GM19025 (cell line): ENCODE measurements around the gene CHN1.

ENCODE experiments used
- ATAC-seq: cut with Tn5 transposase; IDR thresholded peaks from one replicate; pipeline ENCODE4 v1.9.1; 2021; ENCODE audit warnings: mild to moderate bottlenecking, low read depth, moderate library complexity; ENCODE audit not compliant: unreplicated experiment

Gene CHN1

DNA sequence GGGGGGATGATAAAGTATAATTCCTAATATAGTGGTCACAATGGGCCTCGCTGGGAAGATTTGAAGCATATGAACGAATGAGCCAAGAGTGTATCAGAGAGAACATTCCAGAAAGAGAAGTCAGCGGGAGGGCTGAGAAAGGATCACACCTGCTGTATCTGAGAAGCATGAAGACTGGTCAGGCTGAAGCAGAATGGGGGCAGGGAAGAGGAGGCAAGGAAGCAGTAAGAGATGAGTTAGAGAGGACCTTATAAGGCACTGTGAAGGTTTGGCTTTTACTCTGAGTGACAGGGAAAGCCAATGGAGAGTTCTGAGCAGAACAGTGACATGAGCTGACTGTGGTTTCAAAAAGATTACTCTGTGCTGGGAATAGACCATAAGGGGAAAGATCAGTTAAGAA, 73.5 kb downstream of the CHN1 start:
- no peak for ATAC-seq

DNA sequence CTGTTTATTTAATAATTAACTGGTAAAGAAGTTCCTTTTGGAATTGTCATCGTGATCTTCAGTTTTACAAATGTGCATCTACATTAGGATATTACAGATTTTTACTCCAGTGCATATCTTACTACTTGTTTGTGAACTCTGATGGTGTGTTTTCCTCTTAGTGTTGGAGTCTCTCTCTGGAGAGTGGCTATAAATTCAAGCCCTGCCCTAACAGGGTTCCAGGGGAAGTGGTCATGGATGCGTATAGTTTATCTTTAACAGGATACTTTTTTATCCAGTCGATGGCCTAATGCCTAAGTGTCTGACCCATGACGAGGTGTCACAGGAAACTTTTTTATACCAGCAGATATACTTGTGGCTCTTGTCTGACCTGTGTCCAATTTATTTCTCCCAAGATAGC, 75.4 kb downstream of the CHN1 start:
- no peak for ATAC-seq

DNA sequence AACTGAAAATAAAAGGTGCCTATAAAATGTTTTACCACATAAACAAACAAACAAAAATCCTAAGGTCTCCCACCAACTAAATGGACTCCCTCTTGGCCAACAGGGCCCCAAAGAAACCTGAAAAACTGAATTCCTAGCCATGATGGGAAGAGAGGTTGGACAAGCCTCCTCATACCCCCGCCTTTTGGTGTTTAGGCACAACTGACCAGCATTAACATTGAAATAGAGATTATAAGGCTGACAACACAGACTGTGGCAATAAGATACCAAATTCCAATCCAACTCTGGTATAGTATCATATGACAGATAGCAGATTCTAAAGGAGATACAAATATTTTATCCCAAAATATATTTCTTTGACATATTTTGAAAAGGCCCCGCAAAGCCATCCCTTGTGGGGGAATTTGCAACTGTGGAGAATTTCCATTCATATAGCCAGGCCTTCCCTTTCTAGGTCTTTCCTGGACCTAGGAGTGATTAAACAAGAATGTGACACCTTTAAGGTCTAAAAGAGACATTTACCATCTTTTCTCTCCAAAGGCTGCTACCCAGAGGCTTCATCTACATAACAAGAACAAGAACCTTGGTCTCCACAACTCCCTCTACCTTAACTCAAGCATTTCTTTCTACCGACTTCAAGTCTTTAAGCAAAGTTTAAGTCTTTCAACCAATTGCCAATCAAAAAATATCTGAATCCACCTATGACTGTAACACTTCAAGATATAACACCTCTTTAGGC, 80.0 kb downstream of the CHN1 start:
- ATAC-seq, result no peak

DNA sequence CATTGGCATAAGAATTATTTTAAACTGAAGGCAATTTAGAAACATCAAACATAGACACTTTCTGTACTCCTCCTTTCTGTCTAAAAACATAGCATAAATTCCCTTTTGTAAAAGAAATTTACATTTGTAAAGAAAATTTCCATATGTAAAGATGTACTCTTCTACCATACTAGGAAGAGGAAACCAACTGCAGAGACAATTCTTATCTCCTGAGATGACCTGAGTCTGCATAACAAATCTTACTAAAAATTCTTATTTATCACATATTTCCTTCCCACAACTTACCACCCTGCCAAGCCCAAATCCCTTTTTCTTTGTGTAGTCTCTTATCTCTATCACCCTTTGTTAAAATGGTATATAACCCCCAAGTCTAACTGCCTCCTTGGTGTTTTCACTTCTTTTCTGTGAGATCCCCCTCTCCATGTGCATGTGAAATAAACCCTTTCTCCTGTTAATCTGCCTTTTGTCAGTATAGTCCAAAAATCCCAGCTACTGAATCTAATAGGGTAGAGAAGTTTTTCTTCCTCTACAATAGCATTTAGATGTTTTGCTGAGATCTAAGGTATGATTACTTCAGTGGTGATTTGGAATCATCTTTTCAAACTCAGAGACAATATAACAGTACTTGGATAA, 81.0 kb downstream of the CHN1 start:
- ATAC-seq, result no peak

DNA sequence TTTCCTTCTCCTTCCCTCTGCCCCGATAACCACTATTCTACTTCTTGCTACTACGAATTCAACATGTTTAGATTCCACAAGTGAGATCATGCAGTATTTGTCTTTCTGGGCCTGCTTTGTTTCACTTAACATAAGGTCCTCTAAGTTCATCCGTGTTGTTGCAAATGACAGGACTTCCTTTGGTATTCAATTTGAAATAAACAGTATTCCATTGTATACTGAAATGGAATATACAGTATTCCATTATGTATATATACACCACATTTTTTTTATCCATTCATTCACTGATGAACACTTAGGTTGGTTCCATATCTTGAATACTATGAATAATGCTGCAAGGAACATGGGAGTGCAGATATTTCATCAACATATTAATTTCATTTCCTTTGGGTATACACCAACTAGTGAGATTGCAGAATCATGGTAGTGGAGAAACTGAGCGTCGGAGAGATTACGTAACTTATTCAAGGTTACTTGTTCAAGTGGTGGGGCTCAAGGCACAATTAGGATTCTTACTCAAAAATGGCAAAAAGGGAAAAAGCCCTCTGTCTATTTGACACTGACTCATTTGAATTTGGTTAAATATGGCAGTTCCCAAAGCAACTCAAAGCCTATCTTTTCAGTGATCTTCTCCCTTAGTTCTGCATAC, 85.1 kb downstream of the CHN1 start:
- ATAC-seq, result no peak

DNA sequence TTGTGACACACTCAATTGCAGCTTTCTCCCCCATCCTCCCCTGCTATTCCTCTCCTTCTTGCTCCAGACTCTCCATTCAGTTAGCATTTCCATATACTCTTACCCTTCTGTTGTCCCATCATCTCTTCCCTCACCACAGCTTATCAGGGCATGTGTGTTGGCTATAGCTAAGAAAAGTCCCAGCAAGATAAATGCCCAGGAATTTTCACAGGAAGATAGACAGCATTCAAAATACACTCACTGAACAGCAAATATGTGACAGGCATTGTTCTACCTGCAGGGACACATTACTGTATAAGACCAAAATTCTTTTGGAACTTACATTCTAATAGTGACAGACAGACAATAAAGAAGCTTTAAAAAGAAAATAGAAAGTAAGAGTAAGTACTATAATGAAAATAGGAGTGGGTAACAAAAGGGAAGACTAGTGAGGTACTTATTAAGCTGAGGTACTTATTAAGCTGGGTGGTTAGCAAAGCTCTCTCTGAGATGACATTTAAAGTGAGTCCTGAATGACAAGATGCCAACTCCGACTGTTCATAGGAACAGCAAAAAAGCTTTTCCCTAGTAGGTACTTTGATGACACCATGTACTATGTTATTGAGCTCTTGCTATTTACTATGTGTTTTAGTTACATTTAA, 86.2 kb downstream of the CHN1 start:
- no peak for ATAC-seq

DNA sequence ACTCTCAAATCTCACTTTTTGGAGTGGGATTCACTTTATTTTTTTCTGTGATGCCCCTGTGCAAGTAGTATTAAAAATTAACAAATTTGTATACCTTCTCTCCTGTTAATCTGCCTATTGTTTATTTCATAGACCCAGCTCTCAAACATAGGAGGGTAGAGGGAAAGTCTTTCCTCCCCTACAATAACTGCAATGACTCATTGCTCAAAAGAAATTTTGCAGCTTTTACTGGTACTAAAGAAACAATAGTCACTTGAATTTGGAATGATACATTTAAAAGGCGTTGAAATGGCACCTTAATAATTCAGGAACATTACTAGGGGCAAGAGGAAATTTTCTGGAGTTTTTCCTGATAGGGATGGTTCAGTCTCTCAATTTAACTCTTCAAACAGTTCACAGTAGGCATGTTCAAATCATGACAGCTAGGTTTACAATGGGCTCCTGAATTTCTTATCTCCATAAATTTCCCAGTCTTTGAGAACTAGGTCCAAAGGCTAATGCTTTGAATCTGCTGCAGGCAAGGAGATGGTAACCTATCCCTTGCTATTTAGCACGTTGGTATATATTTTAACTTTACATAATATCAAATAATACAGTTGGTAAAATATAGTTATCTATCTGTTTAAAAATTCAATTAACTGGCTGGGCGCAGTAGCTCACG, 88.8 kb downstream of the CHN1 start:
- no peak for ATAC-seq

DNA sequence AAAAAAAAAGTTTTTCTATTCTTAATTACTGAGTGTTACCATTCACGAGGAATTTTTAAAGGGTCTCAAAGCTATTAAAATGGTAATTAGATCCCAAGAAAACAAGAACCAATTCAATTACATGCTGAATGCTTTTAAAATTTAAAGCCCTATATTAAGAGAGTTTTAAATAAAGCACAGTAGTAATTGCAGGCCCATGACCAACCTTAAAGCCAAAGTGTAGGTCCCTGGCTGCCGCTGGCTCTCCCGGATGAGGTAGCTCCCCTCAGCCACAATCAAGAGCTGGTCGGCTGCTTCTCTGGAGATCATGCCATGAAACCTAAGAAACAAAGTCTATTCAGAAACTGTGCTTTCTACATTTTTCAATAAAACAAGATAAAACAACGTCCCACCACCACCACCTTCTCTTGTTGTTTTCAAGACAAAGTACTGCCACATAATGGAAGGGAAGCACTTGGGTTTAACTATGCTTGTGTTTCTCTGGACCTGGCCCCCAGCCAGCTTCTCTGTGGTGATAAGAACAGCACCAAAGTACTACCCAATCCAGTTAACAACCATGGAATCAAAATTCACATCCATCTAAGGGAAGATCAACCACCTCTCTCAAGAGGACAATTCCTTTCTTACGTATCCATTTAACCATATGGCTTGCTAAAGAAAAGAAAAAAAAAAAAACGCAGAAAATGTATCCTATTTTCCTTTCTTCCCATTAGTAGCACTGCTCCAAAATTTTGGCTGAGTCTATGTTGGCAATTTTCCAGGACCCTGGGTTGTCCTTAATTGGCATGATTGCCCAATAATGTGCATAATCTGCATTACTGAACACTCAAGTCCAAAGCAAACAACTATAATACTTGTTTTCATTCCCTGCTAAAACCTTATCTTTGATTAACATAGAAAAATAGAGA, 90.1 kb downstream of the CHN1 start:
- no peak for ATAC-seq

DNA sequence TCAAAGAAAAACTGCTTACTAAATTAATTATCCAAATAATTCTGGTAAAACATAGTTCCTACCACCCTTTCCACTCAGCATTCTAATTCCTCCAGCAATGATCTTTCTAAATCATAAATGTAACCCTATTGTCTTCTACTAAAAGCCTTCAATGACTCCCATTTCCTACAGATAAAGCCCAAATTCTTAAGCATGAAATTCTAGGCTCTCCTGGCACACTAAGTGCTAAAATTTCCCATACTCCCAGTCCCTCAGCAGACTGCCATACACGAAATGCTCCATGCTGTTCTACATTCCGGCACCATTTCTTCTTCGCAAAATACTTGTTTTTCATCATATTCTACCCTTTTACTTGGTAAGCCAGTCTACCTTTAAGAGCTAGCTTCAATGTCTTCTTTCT, 96.9 kb downstream of the CHN1 start:
- ATAC-seq, result no peak

DNA sequence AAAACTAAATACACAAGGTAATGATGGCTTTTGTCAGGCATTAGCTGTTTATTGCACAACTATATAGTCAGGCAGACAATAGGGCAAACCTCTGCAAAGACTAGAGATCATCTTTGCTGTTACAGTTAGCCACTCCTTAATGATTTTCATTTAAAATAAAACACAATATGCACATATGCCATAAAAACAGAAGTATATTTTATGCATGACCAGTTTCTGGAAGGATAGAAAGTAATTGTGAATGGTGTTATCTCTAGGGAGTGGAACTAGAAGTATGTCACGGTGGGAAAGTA, 102.0 kb downstream of the CHN1 start:
- no peak for ATAC-seq

DNA sequence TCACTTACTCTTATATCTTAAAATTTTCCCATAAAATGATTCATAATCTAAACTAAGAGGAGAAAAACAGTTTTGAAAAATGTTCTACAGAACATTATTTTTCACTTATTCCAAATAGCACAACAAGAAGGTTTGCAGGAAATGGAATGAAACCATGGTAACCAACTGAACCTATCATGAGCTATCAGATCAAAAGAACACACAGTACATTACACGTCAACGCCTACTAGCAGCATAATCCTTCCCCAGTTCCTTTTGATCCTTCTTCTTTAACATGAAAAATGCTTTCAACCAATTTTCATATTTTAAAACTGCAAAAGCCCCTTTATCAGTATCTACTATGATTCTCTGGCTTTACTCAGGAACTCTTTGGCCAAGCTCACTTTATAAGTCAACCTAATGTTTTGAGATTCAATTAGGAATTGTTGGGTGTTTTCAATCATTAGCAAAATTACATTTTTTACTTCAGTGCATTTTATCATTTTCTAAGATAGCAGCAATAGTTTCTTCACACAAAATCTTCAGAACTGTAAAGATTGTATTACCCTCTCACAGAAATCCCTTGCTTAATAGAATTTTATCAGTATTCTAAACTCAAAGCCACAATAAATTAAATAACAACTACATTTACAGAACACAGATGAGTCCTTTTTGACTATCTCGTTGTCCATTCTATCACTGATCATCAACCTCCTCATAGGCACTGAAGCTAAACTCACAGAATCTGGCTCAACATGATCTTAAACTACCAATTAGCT, 102.5 kb downstream of the CHN1 start:
- no peak for ATAC-seq

DNA sequence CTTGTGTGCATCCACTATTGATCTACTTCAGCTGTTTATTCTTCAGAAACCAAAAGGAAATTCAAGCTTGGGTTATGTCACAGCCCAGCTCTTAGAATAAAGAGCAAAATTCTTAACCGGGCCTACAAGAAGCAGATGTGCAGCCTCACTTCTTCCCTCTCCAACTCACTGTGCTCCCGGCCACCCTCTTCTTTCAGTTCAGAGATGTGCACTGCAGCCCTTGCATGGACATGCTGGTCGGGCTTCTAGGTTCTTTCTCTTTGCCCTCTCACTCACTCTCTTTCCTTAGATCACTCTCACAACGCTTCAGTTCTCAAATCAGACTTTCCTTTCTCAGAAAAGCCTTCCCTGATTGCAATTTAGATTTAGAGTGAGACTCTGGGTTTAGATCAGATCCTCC, 104.1 kb downstream of the CHN1 start:
- no peak for ATAC-seq

DNA sequence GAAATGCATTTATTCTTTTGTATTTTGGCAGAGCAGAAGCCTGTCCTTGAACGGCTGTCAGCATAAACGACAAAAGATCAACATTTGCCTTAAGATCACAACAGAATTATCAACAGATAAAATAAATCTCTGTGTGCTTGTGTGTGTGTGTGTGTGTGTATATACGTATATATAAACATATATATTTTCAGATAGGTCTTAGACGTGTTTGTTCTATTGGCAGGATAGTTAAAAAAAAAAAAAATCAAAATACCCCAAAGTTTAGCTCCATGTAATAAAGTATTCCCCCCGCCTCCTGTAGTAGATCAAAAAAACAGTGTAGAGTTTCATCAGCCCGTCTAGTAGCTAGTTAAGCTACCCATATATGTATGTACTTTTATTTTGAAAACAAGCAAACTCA, 107.9 kb downstream of the CHN1 start:
- ATAC-seq, result no peak

DNA sequence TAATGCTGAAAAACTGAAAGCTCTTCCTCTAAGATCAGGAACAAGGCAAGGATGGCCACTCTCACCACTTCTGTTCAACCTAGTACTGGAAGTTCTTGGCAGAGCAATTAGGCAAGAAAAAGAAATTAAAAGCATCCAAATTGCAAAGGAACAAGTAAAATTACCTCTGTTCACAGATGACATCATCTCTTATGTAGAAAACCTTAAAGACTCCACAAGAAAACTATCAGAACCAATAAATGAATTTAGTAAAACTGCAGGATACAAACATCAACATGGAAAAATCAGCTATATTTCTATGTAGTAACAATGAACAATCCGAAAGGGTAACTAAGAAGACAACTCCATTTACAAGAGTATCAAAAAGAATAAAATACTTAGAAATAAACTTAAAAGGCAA, 112.2 kb downstream of the CHN1 start:
- ATAC-seq, result no peak

DNA sequence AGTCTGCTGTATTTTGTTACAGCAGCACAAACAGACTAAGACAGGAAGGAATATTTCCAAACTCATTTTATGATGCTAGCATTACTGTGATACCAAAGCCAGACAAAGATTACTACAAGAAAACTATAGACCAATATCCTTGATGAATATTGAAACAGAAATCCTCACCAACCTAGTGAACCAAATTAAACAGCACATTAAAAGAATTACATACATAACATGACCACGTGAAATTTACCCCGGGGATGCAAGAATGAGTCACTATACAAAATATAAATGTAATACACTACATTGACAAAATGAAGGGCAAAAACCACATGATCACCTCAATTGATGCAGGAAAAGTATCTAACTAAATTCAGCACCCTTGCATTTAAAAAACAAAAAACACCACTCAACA, 112.6 kb downstream of the CHN1 start:
- ATAC-seq, result no peak

DNA sequence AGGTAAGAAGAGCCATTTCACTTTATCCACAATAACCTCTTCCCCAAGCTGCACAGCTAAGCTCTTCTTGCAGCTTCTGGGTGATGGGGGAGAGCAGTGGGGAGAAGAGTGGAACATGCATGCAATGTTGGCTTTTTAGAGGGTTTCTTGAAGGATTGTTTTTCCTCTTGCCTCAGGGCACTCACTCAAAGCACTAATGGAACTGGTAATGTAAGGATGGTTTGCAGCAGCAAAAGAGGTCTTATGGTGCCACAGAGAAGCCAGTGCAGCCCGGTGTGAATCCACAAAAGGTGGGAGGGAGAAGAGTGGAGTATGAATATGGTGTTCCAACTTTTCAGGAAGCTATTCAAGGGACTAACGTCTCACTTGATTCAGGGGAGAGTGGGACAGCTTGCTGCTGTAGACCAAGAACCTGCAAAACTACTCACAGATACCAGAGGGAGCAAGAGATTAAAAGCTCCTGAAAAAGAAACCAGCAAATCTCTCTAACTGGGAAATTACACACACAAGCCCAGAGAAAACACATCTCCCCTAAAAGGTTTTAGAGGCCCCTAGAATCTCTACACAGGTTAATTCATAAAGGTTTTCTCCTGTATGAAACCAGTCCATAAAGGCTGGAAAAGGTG, 116.4 kb downstream of the CHN1 start:
- no peak for ATAC-seq

DNA sequence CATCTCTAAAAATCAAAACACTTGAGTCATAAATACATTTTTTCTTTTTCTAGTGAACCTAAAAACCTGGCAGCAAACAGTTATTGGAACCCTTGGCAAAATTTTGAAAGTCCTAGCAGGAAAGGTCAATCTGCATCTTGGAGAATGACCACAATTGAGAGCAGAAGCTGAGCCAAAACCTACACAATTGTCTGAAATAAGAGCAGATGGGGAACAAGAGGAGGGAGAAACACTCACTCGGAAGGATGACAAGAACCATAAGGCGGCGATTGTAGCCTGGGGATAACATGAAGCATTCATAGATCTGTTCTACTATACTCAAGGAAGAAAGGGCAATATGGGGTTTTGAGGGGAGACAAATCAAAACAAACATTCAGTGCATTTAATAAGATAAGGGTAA, 117.0 kb downstream of the CHN1 start:
- no peak for ATAC-seq

DNA sequence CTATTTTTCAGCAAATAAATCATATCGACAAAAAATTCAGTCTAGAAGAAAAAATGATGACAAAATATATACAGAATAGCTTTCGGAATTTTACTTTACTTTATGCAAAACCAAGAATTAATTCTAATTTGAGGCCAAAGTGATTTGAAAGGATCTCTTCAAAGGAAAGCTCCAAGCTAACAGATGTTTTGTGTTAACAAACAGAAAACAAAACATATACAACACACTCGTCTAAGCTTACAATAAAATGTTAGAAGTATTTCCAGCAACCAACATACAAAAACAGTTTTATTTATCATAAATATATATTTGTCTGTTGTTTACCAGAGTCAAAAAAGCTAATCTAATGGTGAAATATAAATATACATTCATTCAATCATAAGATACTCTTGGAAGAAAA, 122.8 kb downstream of the CHN1 start:
- no peak for ATAC-seq

DNA sequence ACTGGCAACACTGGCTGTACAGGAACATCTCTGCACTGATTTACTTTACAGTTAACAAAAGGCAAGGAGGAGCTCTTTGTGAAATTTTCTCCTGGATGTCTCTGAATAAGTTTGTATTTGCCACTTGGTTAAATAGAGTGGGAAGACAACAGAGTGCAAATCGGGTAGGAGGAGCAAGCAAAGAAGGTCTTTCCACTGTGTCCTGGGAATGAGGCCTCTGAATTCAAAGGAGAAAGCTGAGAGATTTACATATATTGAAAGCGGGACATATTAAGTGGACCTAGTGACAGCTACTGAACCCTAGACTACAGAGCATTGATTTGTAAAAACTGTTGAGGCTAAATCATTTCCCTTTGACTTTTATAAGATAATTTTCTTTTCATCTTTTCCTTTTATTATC, 123.5 kb downstream of the CHN1 start:
- no peak for ATAC-seq
